BLaER1 treated with 17β-estradiol and CSF1 and Interleukin-3, amounts not matched to agents 10 nM and 100 nM (cell line): Measurements from ENCODE around the gene SVIP.

ENCODE experiments used
- H3K27ac ChIP-seq, 11 experiments: shearing (Covaris generic); formaldehyde crosslinking; 2 replicates each; pipeline ENCODE4 v1.8.1; 2022
- H3K27me3 ChIP-seq, 11 experiments: shearing (Covaris generic); formaldehyde crosslinking; 2 replicates each; pipeline ENCODE4 v1.8.1; 2022
- H3K36me3 ChIP-seq, 11 experiments: shearing (Covaris generic); formaldehyde crosslinking; 2 replicates each; pipeline ENCODE4 v1.8.1; 2022
- H3K4me1 ChIP-seq, 10 experiments: shearing (Covaris generic); formaldehyde crosslinking; 2 replicates each; pipeline ENCODE4 v1.8.1; 2022
- H3K4me2 ChIP-seq, 11 experiments: shearing (Covaris generic); formaldehyde crosslinking; 2 replicates each; pipeline ENCODE4 v1.8.1; 2022
- H3K4me3 ChIP-seq, 10 experiments: shearing (Covaris generic); formaldehyde crosslinking; 2 replicates each; pipeline ENCODE4 v1.8.1; 2022
- H3K9ac ChIP-seq, 11 experiments: shearing (Covaris generic); formaldehyde crosslinking; 2 replicates each; pipeline ENCODE4 v1.8.1; 2022
- H3K9me3 ChIP-seq, 11 experiments: shearing (Covaris generic); formaldehyde crosslinking; replicated peaks in 1 of 11; 2 replicates each; pipeline ENCODE4 v1.8.1; 2022
- H4K20me1 ChIP-seq, 11 experiments: shearing (Covaris generic); formaldehyde crosslinking; 2 replicates each; pipeline ENCODE4 v1.8.1; 2022
- Cebpa-rat ChIP-seq, 11 experiments: shearing (Covaris generic); IDR thresholded peaks; 2 replicates each; pipeline ENCODE4 v1.8.1; 2022

The SVIP gene

DNA sequence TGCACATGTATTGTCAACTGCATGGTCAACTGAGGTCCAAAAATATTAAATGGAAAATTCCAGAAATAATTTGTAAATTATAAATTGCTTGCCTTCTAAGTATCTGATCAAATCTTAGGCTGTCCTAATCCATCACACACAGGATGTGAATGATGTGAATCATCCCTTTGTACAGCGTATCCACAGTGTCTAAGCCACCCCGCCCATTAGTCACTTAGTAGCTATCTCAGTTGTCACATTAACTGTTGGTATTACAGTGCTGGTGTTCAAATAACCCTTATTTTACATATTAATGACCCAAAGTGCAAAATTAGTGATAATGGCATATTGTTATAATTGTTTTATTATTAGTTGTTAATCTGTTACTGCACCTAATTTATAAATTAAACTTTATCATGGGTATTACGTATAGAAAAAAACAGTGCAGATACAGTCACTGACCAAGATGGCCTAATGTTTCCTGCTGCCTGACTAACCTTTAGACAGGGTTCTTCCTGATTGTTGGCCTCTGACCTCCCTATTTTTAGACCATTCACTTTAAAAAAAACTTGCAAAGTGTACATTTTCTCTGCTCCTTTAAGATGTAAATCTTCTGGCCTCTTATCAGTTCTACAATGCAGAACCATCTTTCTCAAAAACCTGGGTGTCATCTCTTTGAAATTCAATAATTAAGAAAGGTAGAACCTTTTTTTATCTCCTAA is 2.9 kb upstream of the SVIP start:
- peaks cover 0 to 14% (median 8%) of the 10 kb centered on the region in 11 experiments; a peak in 7 of 22 replicates for H3K9me3 ChIP-seq

GRCh38 chr11:22830082-22830414 is 447 bp upstream of the SVIP start:
- Histone ChIP-seq H3K4me1 (peaks cover 9 to 50% (median 32%) of the 10 kb centered on the region in 10 experiments; a peak in 18 of 20 replicates), H3K4me3 (peak overlapping the region in 8 of 10 experiments; percentile 80 to 99 (median 88); a peak in 14 of 20 replicates)

More for the DNA sequence above, 2.9 kb upstream of the SVIP start:
- no peak for TF ChIP-seq Cebpa-rat (IDR thresholded peaks at IDR 0.05)
- H3K9ac ChIP-seq = no peak overlapping the region
- H3K4me2 ChIP-seq = peak overlapping the region in 7 of 11 experiments; percentile 4 to 46 (median 26); a peak in 8 of 22 replicates
- no peaks in the 10 kb centered on the region for H3K36me3 ChIP-seq
- H3K27ac ChIP-seq = no peak overlapping the region
- no peaks in the 10 kb centered on the region; a peak in 1 of 22 replicates for H4K20me1 ChIP-seq
- no peak overlapping the region for H3K4me3 ChIP-seq
- no peaks in the 10 kb centered on the region for H3K27me3 ChIP-seq
- H3K4me1 ChIP-seq = peaks cover 9 to 46% (median 32%) of the 10 kb centered on the region in 10 experiments; a peak in 18 of 20 replicates

DNA sequence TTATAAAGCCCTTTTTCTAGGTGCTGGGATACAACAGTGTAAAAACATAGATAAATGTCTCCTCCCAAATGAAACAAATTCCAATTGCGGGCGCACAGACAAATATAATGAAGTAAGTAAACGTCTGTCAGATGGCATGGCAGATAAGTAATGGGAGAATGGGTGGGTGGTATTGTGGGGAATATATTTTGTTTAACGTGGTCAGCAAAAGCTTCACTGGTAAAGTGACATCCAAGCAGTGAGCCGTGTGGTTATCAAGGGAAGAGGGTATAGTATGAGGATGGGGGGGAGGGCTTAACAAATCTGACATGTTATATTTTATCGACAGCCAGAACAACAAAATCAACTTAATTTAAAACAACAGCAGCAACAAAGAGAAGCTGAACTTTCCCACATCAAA is 1.2 kb downstream of the SVIP start:
- Histone ChIP-seq H3K4me1 (peaks cover 9 to 50% (median 32%) of the 10 kb centered on the region in 10 experiments; a peak in 18 of 20 replicates), H3K4me2 (peak overlapping the region; percentile 65 to 89 (median 82)), H3K9me3 (no peaks in the 10 kb centered on the region), H3K27ac (peak overlapping the region in 8 of 11 experiments; percentile 78 to 87 (median 84); a peak in 15 of 22 replicates), H4K20me1 (no peaks in the 10 kb centered on the region; a peak in 1 of 22 replicates), H3K4me3 (peak overlapping the region; percentile 78 to 99 (median 86); a peak in 18 of 20 replicates), H3K27me3 (no peaks in the 10 kb centered on the region), H3K36me3 (peaks cover 0 to 33% (median 26%) of the 10 kb centered on the region in 11 experiments; a peak in 18 of 22 replicates), H3K9ac (peak overlapping the region in 8 of 11 experiments; percentile 78 to 88 (median 86); a peak in 17 of 22 replicates)
- no peak for TF ChIP-seq Cebpa-rat (IDR thresholded peaks at IDR 0.05)

More at GRCh38 chr11:22830082-22830414, 447 bp upstream of the SVIP start:
- no peak for TF ChIP-seq Cebpa-rat (IDR thresholded peaks at IDR 0.05)
- peaks cover 0 to 20% (median 14%) of the 10 kb centered on the region in 11 experiments; a peak in 15 of 22 replicates for H3K36me3 ChIP-seq
- no peaks in the 10 kb centered on the region; a peak in 1 of 22 replicates for H4K20me1 ChIP-seq
- H3K4me2 ChIP-seq = peak overlapping the region; percentile 46 to 89 (median 74); a peak in 21 of 22 replicates
- peak overlapping the region in 1 of 11 experiments; percentile 30; a peak in 1 of 22 replicates for H3K9ac ChIP-seq
- peaks cover 0 to 10% (median 7%) of the 10 kb centered on the region in 11 experiments; a peak in 7 of 22 replicates for H3K9me3 ChIP-seq
- no peaks in the 10 kb centered on the region for H3K27me3 ChIP-seq
- peak overlapping the region in 8 of 11 experiments; percentile 35 to 62 (median 56); a peak in 14 of 22 replicates for H3K27ac ChIP-seq

- Histone ChIP-seq H3K4me2 (no peak overlapping the region), H3K27me3 (no peaks in the 10 kb centered on the region), H3K9ac (no peak overlapping the region), H3K4me3 (no peak overlapping the region), H3K9me3 (no peaks in the 10 kb centered on the region), H4K20me1 (no peaks in the 10 kb centered on the region), H3K4me1 (peaks cover 0 to 3% (median 0%) of the 10 kb centered on the region in 10 experiments; a peak in 2 of 20 replicates), H3K27ac (no peak overlapping the region), H3K36me3 (peaks cover 0 to 87% (median 50%) of the 10 kb centered on the region in 11 experiments; a peak in 18 of 22 replicates)
- no peak for TF ChIP-seq Cebpa-rat (IDR thresholded peaks at IDR 0.05)
These were observed 7.4 kb downstream of the SVIP start for GRCh38 chr11:22822203-22822602.

- no peak overlapping the region for H3K4me2 ChIP-seq
- H3K9me3 ChIP-seq = peaks cover 22 to 33% (median 29%) of the 10 kb centered on the region in 11 experiments
- peaks cover 14 to 26% (median 22%) of the 10 kb centered on the region in 10 experiments for H3K4me1 ChIP-seq
- TF ChIP-seq Cebpa-rat (IDR thresholded peaks at IDR 0.05) = no peak
- no peaks in the 10 kb centered on the region for H4K20me1 ChIP-seq
- peaks cover 0 to 13% (median 0%) of the 10 kb centered on the region in 11 experiments; a peak in 5 of 22 replicates for H3K36me3 ChIP-seq
- peak overlapping the region in 1 of 10 experiments; percentile 1; a peak in 1 of 20 replicates for H3K4me3 ChIP-seq
- no peaks in the 10 kb centered on the region for H3K27me3 ChIP-seq
- H3K9ac ChIP-seq = no peak overlapping the region
- H3K27ac ChIP-seq = 0 out of 22 replicates have a peak overlapping the region, but pooled peaks of 1 of the 11 experiments have one; percentile 7
These were observed 19.7 kb downstream of the SVIP start for GRCh38 chr11:22809893-22810292.

GRCh38 chr11:22808571-22809197 is 20.9 kb downstream of the SVIP start:
- H3K27ac ChIP-seq = peak overlapping the region in 8 of 11 experiments; percentile 28 to 73 (median 59); a peak in 14 of 22 replicates

DNA sequence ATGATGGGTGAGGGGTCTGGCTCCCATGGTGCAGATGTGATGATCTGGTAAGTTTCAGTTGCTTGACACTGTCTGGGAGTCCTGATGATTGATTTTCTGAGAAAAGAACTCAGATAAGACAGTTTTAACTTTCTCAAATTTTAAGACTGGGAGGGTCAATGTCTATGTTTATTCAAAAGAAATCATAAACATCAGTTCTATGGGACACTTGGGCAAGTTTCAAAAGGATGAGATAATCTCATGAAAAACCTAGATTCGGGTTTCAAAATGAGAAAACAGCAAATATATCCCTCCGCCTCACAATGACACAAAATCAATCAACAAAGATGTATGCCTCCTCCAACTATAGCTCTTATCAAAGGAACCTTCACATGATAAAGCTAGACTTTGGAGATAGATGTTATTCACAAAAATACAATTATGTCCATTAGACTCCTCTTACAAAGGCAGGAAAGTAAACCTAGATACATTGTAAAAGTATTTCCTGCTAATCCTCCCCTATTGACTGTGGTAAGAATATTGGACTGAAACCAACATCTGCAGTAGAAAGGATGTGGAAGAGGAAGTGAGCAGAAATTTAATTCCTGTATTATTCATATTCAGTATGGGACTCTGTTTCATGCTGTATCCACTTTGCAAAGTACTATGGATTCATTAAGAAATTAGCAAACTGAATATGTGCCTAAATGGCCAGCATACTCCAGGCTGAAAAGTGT is 21.6 kb downstream of the SVIP start:
- peak overlapping the region in 8 of 11 experiments; percentile 32 to 73 (median 59); a peak in 15 of 22 replicates for H3K27ac ChIP-seq
- TF ChIP-seq Cebpa-rat (IDR thresholded peaks at IDR 0.05) = no peak
- H4K20me1 ChIP-seq = no peaks in the 10 kb centered on the region
- H3K9ac ChIP-seq = peak overlapping the region in 3 of 11 experiments; percentile 7 to 37 (median 30); a peak in 1 of 22 replicates
- peaks cover 14 to 26% (median 22%) of the 10 kb centered on the region in 10 experiments for H3K4me1 ChIP-seq
- H3K36me3 ChIP-seq = peaks cover 0 to 13% (median 0%) of the 10 kb centered on the region in 11 experiments; a peak in 5 of 22 replicates
- H3K27me3 ChIP-seq = no peaks in the 10 kb centered on the region
- peaks cover 22 to 33% (median 29%) of the 10 kb centered on the region in 11 experiments for H3K9me3 ChIP-seq
- H3K4me3 ChIP-seq = no peak overlapping the region
- H3K4me2 ChIP-seq = peak overlapping the region; percentile 30 to 76 (median 58); a peak in 21 of 22 replicates

More at GRCh38 chr11:22808571-22809197, 20.9 kb downstream of the SVIP start:
- peak overlapping the region; percentile 30 to 76 (median 58); a peak in 20 of 22 replicates for H3K4me2 ChIP-seq
- H3K9ac ChIP-seq = 0 out of 22 replicates have a peak overlapping the region, but pooled peaks of 2 of the 11 experiments have one; percentile 20 to 30
- peaks cover 0 to 13% (median 0%) of the 10 kb centered on the region in 11 experiments; a peak in 5 of 22 replicates for H3K36me3 ChIP-seq
- no peak overlapping the region for H3K4me3 ChIP-seq
- no peaks in the 10 kb centered on the region for H4K20me1 ChIP-seq
- no peaks in the 10 kb centered on the region for H3K27me3 ChIP-seq
- TF ChIP-seq Cebpa-rat (IDR thresholded peaks at IDR 0.05) = no peak
- H3K4me1 ChIP-seq = peaks cover 14 to 26% (median 22%) of the 10 kb centered on the region in 10 experiments
- H3K9me3 ChIP-seq = peaks cover 22 to 33% (median 29%) of the 10 kb centered on the region in 11 experiments

DNA sequence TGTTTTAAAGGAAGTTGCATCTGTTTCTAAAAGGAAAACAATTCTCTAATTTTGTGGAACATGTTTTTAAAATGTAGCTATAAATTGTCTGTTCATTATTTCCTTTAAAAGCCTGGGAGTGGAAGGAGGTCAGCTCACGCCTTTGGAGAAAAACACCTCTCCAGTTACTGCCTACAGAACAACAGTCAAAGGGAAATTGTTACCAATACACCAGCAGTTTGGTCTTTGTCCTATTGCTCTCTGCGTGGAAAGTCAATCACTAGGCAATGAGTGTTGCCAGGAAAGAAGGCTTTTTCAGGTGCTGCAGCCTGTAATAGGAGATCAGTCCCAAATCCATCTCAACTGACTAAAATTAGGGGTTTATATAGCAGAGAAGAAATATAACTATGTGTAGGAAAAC is 22.2 kb downstream of the SVIP start:
- H3K27ac ChIP-seq = peak overlapping the region in 7 of 11 experiments; percentile 32 to 73 (median 62); a peak in 11 of 22 replicates
- H3K36me3 ChIP-seq = peaks cover 0 to 13% (median 0%) of the 10 kb centered on the region in 11 experiments; a peak in 5 of 22 replicates
- H3K27me3 ChIP-seq = no peaks in the 10 kb centered on the region
- TF ChIP-seq Cebpa-rat (IDR thresholded peaks at IDR 0.05) = no peak
- H3K4me1 ChIP-seq = peaks cover 14 to 26% (median 22%) of the 10 kb centered on the region in 10 experiments
- H3K4me3 ChIP-seq = no peak overlapping the region
- peak overlapping the region; percentile 30 to 76 (median 58); a peak in 20 of 22 replicates for H3K4me2 ChIP-seq
- 0 out of 22 replicates have a peak overlapping the region, but pooled peaks of 1 of the 11 experiments have one; percentile 7 for H3K9ac ChIP-seq
- no peaks in the 10 kb centered on the region for H4K20me1 ChIP-seq
- H3K9me3 ChIP-seq = peaks cover 22 to 33% (median 29%) of the 10 kb centered on the region in 11 experiments
